ENCODE data around the gene RNF157.
A peak's percentile ranks its signal among the peaks of the same experiment; 100 is the strongest.

RNF157 gene

GRCh38 chr17:76240461-76241203 lies at the start of gene RNF157:
TSS of gene RNF157 (minus strand) at chr17:76240493. CDS start at chr17:76240240, 253 bp downstream.
- DNase-seq = no peak

GRCh38 chr17:76281573-76282371 lies 41.5 kb upstream of the RNF157 start:
- DNase-seq = peak; percentile 19

DNA sequence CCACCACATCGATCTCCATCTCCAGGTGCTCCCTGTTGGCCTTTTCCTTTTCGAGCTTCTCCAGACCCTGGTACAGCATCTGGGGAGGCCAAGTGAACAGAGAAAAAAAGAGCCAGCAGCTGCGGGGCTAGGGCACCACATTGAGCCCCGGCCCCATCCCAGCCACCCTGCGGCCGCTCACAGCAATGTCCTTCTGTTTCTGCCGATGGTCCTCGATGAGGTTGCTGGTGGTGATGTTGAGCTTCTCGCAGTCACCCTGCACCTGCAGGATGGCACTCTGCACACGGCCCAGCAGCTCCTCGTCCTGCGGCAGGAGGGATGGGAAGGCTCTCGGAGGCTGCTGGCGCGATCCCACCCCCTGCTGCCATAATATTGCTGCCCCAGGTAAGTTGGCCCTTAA lies 40.4 kb upstream of the RNF157 start:
- no peak for DNase-seq

GRCh38 chr17:76279742-76280287 lies 39.5 kb upstream of the RNF157 start:
- no peak for DNase-seq

DNA sequence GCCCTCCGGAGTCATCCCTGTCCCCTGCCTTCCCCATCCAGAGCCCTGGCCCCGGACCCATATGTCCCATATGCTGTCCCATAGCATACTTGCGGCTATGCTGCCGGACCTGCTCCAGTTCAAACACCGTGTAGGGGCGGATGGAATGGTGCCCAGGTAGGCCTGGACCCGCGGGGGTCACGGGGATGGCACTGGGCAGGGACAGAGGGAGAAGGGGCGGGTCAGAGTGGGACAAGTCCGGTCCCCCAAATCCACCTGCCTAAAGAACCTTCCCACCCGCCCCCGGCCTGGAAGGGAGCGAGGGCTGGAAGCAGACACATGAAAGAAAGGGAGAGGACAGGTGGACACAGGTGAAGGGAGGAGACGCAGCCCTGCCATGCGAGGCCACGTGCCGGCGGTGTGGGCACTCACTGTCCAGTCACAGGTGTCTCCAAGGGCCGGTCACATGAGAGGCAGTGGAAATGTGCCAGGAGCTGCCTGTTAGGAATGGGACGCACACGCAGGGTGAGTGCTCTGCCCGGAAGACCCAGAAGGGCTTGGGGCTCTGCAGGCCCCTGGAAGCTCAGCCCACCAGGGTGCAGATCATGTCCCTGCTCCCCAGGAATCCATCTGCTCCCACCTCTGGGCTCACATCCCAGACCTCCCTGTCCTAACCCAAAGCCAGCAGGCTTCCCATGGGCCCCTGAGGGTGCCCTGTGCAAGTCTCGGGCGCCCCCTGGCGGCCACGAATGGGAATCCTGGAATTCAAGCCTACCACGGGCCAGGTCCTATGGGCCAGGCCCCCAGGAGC lies 38.9 kb upstream of the RNF157 start:
- DNase-seq = peak; percentile 55

GRCh38 chr17:76278268-76278908 lies 38.1 kb upstream of the RNF157 start:
- no peak for DNase-seq

DNA sequence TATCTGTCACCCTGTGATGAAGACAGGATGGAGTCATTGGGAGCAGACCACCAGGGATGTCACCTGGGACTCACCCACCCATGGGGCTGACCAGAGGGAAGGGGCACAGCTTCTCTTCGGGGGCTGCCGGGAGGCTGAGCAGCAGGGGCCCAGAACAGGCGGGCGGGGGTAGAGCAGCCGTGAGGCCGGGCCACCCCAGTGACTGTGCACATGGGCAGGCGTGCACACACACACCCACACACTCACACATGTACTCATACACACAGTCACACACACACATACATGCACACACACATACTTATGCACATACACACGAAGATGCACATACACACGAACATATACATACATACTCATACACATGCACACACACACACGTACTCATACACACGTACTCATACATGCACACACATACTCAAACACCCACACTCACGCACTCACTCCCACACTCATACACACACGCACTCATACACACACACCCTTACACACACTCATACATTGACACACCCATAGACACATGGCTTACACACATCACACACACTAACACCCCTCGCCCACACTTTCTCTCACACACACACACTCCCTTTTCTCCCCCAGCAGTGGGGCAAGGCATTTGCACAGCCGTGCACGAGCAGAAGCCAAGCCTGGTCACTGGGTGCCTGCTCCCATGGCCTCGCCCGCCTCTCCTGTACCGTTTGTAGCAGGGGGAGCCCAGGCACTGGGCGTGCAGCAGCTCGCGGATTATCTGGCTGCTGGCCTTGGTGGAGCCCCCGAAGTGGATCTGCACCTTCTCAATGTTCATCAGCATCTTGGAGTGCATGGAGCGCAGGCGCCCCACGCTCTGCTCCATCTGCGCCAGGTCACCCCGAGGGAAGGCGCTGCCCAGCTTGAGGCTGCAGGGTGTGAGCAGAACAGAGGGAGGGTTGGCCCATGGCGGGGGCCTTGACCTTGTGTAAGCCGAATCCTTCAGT lies 37.3 kb upstream of the RNF157 start:
- no peak for DNase-seq

DNA sequence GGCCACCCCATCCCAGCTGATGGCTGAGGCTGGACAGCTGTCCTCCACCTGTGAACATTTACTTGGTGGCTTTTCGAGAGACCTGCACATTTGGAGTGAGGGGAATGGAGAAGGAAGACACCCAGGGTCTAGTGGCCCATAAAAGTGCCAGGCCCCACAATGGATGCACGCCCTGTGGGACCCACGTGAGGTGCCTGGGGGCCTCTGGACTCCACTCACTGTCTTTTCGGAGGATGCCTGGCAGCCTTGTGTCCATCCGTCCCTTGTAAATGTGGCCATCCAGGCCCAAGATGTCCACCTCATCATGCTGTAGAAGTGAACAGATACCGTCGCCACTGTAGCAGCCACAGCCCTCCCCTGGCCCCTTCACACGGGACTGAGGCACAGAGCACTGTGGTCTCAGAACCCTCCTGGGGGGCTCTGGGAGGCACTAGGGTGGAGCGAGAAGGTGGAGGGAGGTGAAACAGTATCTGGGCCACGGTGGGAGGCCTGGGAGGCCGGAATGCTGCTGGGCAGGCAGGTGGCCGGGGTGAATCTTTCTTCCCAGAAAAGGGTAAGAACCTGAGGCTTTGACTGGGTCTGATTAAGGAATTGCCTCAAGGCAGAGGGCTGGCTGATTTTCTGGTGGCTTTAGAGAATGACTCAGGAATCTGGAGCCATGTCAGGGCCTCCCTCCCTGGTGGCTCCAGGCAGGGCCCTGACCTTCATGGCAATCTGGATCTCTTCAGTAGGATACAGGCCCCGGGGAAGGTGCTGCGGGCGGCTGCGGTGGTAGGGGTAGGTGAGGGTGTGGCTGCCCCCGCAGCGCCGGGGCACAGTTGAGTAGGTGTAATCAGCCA lies 36.4 kb upstream of the RNF157 start:
- DNase-seq = no peak

- DNase-seq = no peak
These were observed 35.8 kb upstream of the RNF157 start for GRCh38 chr17:76276069-76276431.

DNA sequence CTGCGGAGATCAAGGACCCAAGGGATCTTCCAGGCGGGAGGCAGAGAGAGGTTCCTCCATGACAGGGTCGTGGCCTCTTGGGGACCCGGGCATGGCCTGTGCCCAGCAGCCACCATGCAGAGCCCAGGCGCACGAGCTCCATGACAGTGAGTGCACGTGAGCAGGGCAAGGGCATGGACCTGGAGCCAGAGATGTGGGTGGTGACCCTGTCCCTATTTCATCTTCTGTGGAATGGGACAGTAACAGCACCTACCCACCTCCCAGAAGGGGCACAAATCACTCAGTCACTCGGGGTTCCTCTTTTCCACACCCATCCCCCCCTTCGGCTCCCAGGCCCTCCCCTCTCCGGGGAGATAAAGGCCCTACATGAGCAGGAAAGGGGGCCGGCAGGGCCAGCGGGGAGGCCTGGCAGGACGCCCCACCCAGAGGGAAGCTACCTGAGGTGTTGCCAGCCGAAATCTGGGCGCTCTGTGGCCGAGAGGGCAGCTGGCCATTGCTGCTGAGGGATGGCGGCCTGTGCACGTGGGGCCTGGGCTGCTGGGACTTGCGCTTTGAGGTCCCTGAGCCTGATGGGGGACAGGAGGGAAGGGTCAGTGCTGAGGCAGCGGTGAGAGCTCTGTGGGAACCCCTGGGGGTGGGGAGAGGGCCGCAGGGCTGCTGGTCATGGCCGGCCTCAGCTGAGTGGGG lies 35.2 kb upstream of the RNF157 start:
- DNase-seq = no peak

DNA sequence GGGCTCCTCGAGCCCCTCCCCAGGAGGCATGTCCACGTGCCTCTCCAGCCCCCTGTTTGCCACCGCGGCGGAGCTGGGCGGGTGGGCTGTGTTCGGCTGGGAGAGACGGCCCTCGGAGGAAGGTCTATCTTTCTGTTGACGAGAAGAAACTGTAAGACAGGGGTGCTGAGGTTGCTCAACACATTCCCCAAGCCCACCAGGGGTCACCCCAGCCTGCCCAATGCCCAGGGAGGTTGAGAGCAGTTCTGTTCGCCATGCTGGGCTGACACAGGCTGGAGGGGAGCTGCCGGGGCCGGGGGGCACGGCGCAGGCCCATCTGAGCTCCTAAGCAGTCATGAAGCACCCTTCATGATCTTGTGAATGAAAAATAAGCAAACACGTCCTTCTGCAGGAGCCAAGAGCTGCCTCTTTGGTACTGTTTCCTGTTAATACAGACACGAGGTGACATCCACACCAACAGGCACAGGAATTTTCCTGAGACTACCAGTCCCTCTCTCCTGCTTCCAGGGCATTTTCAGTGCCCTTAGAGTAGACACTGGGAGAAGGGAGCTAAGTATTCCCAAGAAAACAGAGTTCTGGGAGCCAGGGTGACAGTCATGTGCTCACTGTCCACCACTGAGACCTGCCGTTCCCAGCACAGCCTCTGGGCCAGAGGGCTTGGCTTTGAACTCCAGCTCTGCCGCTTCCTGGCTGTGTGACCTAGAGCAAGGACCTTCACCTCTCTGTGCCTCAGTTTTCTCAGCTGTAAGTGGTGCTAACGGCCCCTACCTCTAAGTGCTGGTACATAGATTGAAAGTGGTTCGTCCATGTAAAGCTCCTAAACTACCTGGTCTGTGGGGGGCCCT lies 34.0 kb upstream of the RNF157 start:
- DNase-seq = peak; percentile 8

- DNase-seq = no peak
These were observed 33.3 kb upstream of the RNF157 start for GRCh38 chr17:76273445-76274111.

GRCh38 chr17:76272541-76273444 lies 32.5 kb upstream of the RNF157 start:
- no peak for DNase-seq

DNA sequence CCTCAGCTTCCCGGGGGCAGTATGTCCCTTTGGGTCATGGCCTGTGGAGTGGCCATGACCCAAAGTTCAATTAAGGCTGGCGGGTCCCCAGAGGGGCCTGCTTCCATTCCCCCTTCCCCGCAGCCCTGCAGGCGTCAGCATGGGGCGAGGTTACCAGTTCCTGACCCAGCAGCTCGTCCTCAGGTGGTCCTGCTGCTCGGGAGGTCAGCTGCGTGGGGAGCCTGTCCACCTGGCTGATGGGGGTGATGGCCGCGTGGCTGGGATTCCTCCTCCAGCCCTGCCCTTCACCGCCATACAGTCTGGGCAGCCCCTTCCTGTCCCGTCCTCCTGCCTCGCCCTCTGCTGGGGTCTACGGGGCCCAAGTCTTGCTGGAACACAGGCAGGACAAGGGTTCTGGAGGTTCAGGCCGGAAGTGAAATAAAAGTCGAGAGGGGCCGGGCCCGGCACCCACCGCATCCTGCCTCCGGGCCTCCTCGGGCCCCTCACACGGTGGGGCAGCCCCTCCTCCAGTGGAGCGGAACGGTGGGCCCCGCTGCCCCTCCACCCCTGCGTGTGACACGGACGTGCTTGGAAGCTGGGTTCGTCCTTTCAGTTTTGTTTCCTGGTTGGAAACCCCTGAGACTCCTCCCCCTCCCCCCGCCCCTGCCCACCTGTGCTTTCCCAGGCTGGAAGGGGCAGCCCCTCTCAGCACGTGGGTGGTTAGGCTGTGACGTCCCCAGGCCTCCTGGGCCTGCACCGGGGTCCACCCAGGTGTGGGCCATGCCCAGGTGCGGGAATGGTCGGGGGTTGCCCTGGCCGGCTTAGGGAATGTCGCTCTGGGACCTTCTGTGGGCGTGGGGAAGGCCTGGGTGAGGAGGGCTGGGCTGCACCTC lies 31.6 kb upstream of the RNF157 start:
- DNase-seq = no peak

- no peak for DNase-seq
These were observed 30.7 kb upstream of the RNF157 start for GRCh38 chr17:76270770-76271668.

All from NCI-H2029 (cell line).